ENCODE results near the gene SIMC1.

DNA sequence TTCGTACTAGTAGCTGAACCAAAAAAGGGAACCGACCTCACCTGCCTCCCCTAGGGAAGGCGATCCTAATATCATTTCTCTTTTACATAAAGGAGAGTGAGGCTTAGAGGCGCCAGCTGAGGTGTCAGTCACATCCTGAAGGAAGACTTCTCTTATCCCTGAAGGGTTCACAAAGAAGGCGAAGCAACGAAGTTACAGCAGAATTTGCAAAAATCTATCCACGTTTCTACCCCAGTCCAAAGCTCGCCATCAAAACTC is 123.9 kb downstream of the SIMC1 start:
- TF ChIP-seq POLR2A (IDR thresholded peaks at IDR 0.05; ENCODE audit: low read depth, low read length) = no peak
- TF ChIP-seq POLR2AphosphoS5 (IDR thresholded peaks at IDR 0.05; ENCODE audit: low read depth, low read length) = no peak
- no peak for TF ChIP-seq TAF1 (IDR thresholded peaks at IDR 0.05; ENCODE audit: borderline replicate concordance, low read depth, low read length)
